ENCODE results near the gene FLNB.
A peak's percentile ranks its signal among the peaks of the same experiment; 100 is the strongest.
"Not testable (repeated sequence)": the region's sequence is repeated elsewhere in the genome, so short reads cannot be mapped to it uniquely, and the experiment has no call there.

FLNB gene

DNA sequence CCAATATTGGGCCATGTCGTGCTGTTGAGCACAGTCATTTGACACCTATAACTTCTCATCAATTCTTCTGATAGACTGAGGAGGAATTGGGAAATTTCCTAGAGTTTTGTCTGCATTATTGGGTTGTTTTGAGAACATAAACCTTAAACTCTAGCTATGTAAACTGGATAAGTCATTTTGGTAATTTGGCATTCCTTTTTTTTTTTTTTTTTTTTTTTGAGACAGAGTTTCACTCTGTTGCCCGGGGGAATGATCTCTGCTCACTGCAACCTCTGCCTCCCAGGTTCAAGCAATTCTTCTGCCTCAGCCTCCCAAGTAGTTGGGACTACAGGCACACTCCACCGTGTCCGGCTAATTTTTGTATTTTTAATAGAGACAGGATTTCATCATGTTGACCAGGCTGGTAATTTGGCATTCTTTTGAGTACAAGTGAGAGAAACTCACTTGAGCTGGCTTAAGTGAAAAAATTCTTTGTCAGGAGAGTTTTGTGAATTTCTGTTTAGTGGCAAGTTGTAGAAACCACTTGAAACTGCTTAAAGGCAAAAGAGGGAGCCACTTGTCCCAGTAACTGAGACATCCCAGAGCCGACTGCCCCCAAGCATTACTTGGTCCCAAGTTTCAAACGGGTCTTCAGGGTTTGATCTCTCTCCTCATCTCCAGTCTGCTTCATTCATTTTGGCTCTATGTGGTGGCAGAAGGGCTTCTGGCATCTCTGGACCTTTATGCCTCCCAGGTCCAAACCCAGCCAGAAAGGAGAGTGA lies 34.9 kb downstream of the FLNB start:
- H3K9me3 Mint-ChIP-seq (ENCODE audit: low read depth), result no peaks in the 10 kb centered on the region
- no peak overlapping the region for H3K27ac Mint-ChIP-seq
- H3K27me3 Mint-ChIP-seq, result no peaks in the 10 kb centered on the region
- H3K4me1 Mint-ChIP-seq (ENCODE audit: low read depth), result peaks cover 64% of the 10 kb centered on the region
- H3K36me3 Mint-ChIP-seq, result peaks cover 8% of the 10 kb centered on the region
- H3K4me3 Mint-ChIP-seq, result no peak overlapping the region

DNA sequence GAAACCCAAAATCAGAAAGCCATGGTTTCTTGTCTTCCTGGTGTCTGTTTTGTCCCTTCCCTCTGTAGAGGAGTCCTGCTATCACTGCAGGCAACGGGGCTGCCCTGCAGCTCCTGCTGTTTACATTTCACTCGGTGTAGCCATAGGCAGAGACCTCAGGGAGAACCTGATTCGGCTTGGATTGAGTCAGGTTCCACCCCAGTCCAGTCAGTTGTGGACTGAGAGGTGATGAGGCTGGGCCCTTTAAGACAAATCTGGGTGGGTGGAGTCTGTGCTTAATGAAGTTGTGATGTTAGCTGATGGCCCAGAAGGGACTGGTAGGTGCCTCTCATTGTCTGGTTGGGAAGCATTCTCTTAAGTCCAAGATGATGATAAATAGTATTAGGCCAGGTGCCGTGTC lies 35.7 kb downstream of the FLNB start:
- Mint-ChIP-seq H3K36me3 (peaks cover 8% of the 10 kb centered on the region), H3K4me3 (no peak overlapping the region), H3K4me1 (ENCODE audit: low read depth) (peaks cover 67% of the 10 kb centered on the region), H3K27me3 (no peaks in the 10 kb centered on the region), H3K27ac (no peak overlapping the region), H3K9me3 (ENCODE audit: low read depth) (no peaks in the 10 kb centered on the region)

DNA sequence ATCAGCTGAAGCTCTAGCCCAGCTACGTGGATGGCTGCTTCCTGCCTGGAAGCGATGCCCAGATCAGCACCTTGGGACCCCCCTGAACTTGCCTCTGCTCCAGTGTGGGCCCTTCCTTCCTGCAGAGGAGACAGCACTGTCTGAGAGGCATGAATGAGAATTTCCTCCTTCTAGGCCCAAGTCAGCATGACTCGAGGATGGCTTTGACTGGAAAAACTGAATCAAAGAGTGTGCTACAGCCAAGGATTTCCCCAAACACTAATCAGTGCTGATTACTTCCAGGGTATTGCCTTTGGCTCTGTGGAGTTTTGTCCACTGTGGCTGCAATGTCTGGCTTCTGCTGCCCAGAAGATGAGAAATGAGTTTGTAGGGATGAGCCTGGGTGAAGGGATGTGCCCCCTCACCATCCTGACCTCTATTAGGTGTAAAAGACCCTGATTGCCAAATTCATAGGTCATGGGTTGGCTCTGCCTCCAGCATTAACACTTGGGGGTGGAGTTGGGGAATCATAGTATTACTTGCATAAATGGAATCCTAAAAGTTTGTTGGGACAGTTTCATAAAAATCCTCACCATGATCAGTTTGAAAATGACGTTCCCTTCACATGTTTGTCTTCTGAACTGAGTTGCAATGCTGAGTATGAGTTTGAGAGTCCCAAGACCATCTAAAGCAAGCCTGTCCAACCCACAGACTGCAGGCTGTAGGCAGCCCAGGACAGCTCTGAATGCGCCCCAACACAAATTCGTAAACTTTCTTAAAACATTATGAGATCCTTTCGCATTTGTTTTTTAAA lies 36.7 kb downstream of the FLNB start:
- Mint-ChIP-seq H3K4me3 (no peak overlapping the region), H3K27ac (peak overlapping the region; percentile 66), H3K4me1 (ENCODE audit: low read depth) (peaks cover 70% of the 10 kb centered on the region), H3K27me3 (no peaks in the 10 kb centered on the region), H3K36me3 (peaks cover 6% of the 10 kb centered on the region), H3K9me3 (ENCODE audit: low read depth) (no peaks in the 10 kb centered on the region)

DNA sequence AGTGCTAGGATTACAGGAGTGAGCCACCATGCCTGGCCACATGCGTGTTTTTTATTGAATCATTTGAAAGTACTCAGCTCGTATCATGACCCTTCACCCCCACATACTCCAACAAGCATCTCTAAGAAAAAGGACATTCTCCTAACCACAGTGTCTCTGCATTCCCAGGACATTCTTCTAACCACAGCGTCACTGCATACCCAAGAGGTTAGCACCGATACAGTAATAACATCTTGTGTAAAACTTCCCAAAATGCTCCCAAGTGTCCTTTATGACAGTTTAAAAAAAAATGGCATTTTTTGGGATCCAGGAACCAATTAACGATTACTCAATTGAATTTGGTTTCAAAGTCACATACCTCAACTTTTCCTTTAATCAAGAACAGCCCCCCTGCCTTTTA lies 39.6 kb downstream of the FLNB start:
- H3K9me3 Mint-ChIP-seq (ENCODE audit: low read depth), result no peaks in the 10 kb centered on the region
- H3K4me3 Mint-ChIP-seq, result no peak overlapping the region
- no peak overlapping the region for H3K27ac Mint-ChIP-seq
- peaks cover 59% of the 10 kb centered on the region for H3K4me1 Mint-ChIP-seq (ENCODE audit: low read depth)
- no peaks in the 10 kb centered on the region for H3K27me3 Mint-ChIP-seq
- H3K36me3 Mint-ChIP-seq, result peaks cover 6% of the 10 kb centered on the region

DNA sequence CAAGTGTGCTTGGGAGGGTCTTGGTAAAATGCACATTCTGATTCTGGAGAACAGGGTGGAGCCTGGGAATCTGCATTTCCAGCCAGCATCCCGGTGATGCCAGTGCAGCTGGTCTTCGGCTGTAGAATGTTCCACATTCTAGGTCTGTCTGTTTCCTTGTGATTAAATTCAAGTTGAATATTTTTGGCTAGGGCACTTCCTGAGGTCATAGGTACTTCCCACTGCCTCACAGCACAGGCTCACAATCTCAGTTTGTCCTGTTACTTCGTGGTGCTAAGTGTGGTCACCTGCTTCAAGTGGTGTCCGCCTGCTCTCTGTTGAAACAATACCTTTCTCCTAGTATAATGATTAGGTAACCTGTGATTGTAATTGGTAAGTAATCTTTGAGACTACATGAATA lies 40.1 kb downstream of the FLNB start:
- H3K9me3 Mint-ChIP-seq (ENCODE audit: low read depth), result no peaks in the 10 kb centered on the region
- H3K27ac Mint-ChIP-seq, result peak overlapping the region; percentile 37
- H3K4me3 Mint-ChIP-seq, result no peak overlapping the region
- H3K27me3 Mint-ChIP-seq, result no peaks in the 10 kb centered on the region
- peaks cover 60% of the 10 kb centered on the region for H3K4me1 Mint-ChIP-seq (ENCODE audit: low read depth)
- H3K36me3 Mint-ChIP-seq, result peaks cover 6% of the 10 kb centered on the region

DNA sequence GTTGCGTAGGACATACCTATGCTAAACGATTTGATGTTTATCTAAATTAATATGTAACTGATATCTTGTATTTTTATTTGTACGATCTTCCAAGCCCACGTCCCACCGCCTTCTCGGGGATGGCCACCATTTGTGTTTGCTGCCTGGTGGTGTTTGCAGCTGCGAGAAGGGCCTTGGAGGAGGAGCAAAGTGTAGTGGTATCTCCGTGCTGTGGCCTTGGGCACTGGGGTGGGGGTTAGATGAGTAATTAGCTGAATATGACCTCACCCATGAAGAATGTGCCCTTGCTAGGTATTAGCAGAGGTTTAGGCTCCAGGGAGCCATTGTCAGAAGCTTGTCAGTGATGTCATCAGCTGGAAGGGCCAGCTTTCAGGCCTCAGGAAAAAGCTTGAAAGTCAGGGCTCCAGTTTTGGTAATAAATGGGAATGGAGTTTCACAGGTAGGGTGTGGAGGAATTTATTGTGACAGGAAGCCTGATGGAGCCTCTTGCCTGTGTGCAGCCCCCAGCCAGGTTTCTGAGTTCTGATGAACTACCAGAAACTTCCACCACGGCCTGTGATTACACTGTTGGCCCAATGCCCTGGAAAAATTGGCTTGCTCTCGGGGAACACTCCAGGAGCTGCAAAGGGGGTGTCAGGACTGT lies 41.0 kb downstream of the FLNB start:
- no peak overlapping the region for H3K27ac Mint-ChIP-seq
- no peak overlapping the region for H3K4me3 Mint-ChIP-seq
- H3K36me3 Mint-ChIP-seq, result peaks cover 7% of the 10 kb centered on the region

DNA sequence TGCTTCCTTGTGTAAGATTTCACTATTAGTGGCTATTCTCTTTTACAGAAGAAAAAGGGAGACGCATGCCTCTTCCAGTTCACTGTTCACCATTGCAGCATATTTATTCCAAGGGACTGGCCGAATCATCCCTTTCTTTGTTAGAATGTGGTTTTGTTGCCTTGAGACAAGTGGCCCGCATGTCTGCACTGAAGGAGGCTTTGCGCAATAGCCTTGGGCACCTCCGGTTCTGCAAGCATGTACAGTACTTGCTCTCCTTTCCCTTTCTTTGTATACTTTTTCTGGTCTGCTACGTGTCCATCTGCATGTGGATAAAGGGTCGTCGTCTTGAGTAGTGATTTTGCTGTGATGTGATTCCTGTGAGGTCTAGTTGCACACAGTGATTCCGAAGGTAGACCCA lies 43.0 kb downstream of the FLNB start:
- Mint-ChIP-seq H3K4me1 (ENCODE audit: low read depth) (peaks cover 47% of the 10 kb centered on the region), H3K27ac (peak overlapping the region; percentile 75)

More for the DNA sequence above, 41.0 kb downstream of the FLNB start:
- peaks cover 54% of the 10 kb centered on the region for H3K4me1 Mint-ChIP-seq (ENCODE audit: low read depth)
- H3K9me3 Mint-ChIP-seq (ENCODE audit: low read depth), result no peaks in the 10 kb centered on the region
- no peaks in the 10 kb centered on the region for H3K27me3 Mint-ChIP-seq

DNA sequence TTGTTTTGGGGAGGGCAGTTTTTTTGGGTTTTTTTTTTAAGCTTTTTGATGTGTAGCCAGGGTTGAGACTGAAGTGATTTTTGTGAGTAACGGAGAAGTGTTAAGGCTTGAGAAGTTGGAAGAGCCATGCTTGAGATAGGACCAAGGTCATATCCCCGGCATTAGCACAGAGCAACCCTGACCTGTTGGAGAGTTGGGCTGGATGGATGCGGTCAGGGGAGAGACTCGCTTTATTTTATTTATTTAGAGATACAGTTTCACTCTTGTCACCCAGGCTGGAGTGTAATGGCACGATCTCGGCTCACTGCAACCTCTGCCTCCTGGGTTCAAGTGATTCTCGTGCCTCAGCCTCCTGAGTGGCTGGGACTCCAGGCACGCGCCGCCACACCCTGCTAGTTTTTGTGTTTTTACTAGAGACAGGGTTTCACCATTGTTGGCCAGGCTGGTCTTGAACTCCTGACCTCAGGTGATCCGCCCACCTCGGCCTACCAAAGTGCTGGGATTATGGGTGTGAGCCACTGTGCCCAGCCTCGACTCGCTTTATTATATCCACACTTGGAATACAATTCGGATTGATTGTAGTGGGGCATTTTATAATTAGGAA lies 43.5 kb downstream of the FLNB start:
- Mint-ChIP-seq H3K4me1 (ENCODE audit: low read depth) (peaks cover 45% of the 10 kb centered on the region), H3K27ac (peak overlapping the region; percentile 75)
- H3K27me3 Mint-ChIP-seq; H3K36me3 Mint-ChIP-seq; H3K9me3 Mint-ChIP-seq (ENCODE audit: low read depth); H3K4me3 Mint-ChIP-seq: not testable (repeated sequence)

More for the DNA sequence above, 43.0 kb downstream of the FLNB start:
- no peaks in the 10 kb centered on the region for H3K27me3 Mint-ChIP-seq
- no peaks in the 10 kb centered on the region for H3K9me3 Mint-ChIP-seq (ENCODE audit: low read depth)
- no peak overlapping the region for H3K4me3 Mint-ChIP-seq
- H3K36me3 Mint-ChIP-seq, result peaks cover 7% of the 10 kb centered on the region

DNA sequence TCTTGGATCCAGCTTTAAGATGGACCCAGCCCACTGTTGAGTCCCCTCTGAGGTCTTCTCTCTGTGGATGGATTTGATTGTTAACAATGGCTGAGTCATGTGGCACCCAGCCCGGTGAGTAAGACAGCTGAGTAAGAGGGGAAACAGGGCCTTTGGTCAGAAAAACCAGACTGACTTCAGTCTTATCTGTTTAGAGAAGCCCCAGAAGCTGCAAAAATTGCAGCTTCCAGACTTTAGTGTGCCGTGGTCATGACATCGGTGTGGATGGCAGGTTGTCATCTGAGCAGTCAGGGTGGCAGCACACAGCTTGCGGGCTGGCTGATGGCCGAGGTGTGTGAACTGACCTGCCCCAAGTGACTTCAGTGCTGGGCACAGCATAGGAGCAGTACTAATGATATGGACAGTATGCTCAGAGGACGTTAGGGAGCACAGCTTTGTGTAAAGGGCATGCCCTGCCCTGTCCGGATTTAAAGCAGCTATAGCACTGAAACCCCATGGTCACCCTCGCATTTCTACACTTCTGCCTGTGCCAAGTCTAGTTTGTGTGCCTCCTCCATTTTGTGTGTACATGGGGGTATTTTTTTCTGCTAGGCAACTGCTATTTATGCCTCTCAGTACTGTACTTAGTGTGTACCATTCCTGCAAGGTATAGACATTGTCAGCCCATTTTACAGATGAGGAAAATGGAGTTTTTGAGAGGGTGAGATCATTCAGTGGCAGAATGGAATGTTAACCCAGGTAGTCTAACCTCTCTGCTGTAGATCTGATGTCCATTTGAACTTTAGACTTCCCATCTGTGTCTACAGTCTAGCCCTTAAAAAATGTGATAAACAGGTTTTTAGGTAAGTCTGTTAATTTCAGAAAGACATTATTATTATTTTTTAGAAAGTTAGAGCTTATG lies 44.4 kb downstream of the FLNB start:
- Mint-ChIP-seq H3K4me3 (no peak overlapping the region), H3K27me3 (no peaks in the 10 kb centered on the region), H3K27ac (peak overlapping the region; percentile 22), H3K36me3 (peaks cover 4% of the 10 kb centered on the region), H3K9me3 (ENCODE audit: low read depth) (no peaks in the 10 kb centered on the region), H3K4me1 (ENCODE audit: low read depth) (peaks cover 45% of the 10 kb centered on the region)

DNA sequence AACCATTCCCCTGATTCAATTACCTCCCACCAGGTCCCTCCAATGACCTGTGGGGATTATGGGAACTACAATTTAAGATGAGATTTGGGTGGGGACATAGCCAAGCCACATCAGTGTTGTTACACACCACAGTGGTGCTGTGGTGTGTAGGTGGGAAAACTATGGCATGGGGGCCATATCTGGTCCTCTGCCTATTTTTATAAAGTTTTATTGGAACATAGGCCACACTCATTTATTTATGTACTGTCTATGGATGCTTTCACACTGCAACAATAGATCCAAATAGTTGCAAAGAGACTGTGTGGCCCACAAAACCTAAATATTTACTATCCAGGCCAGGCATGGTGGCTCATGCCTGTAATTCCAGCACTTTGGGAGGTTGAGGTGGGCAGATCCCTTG lies 46.4 kb downstream of the FLNB start:
- Mint-ChIP-seq H3K4me3 (no peak overlapping the region), H3K27me3 (no peaks in the 10 kb centered on the region), H3K36me3 (peaks cover 5% of the 10 kb centered on the region), H3K9me3 (ENCODE audit: low read depth) (no peaks in the 10 kb centered on the region), H3K27ac (no peak overlapping the region), H3K4me1 (ENCODE audit: low read depth) (peaks cover 38% of the 10 kb centered on the region)

DNA sequence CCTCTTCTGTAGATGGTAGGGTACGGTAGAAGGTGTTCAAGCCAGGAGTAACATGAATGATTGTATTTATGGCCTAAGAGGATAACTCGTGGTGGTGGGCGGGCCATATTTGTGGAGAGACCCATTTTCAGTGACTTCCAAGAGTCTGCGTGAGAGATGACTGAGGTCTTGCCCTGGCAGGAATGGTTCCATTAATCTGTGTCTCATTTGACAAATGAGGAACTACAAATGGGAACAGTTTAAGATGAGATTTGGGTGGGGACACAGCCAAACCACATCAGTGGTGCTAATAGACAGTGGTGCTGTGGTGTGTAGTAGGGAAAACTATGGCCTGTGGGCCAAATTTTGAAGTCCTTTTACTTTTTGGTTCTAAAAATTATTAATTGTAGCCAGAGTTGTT lies 47.1 kb downstream of the FLNB start:
- H3K36me3 Mint-ChIP-seq, result peaks cover 5% of the 10 kb centered on the region
- peaks cover 41% of the 10 kb centered on the region for H3K4me1 Mint-ChIP-seq (ENCODE audit: low read depth)

DNA sequence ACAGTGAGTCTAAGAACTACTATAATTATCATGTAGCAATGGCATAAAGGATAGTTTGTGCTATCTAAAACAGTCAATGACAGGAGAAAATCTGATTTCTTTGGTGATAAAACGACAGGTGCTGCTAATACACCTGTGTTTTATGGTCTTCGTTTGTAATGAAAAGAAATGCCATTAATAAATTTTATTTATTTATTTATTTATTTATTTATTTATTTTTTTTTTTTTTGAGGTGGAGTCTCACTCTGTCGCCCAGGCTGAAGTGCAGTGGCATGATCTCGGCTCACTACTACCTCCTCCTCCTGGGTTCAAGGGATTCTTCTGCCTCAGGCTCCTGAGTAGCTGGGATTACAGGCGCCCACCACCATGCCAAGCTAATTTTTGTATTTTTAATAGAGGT lies 47.7 kb downstream of the FLNB start:
- H3K4me1 Mint-ChIP-seq (ENCODE audit: low read depth), result peaks cover 43% of the 10 kb centered on the region
- not testable (repeated sequence) for H3K36me3 Mint-ChIP-seq; H3K27ac Mint-ChIP-seq; H3K4me3 Mint-ChIP-seq; H3K9me3 Mint-ChIP-seq (ENCODE audit: low read depth); H3K27me3 Mint-ChIP-seq

More for the DNA sequence above, 47.1 kb downstream of the FLNB start:
- Mint-ChIP-seq H3K4me3 (no peak overlapping the region), H3K27me3 (no peaks in the 10 kb centered on the region), H3K27ac (no peak overlapping the region), H3K9me3 (ENCODE audit: low read depth) (no peaks in the 10 kb centered on the region)

DNA sequence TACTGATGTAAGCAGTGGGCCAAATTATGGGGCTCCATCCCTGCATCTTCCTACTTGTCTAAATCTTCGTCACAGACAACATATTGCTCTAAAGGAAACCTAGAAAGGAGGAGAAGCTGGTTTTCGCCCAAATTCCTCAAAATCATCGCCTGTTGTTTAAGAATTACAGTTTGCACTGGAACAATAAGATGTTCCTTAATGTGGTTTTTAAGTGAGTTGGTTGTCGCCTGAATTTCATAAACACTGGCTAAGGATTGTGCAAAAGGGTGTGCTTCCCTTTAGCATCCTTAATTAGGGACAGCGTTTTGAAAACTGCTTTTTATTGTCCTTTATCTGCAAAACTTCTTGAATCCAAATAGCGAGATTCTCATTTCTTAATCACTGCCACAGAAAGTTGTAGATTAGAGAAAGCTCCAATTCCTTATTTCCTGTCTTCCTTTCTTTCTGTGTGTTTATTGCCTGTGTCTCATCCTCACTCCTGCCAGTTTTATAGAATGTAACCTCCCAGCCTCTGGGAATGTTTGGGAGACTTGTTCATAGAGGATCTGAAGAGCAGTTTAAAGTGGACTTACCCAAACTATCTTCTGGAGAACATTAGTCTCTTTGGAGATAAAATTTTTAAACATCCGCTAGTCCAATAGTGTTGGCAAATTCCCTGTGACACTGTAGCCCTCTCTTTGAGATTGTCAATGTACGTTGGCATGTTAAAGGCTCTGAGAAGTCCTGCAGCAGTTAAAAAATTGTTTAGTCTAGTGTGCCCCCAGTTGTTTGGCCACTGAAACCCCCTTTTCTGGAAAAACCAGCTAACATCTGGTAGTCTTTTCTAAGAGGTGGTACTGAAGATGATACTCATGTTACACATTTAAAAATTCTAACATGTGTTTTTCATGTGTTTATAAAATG lies 50.4 kb downstream of the FLNB start:
- Mint-ChIP-seq H3K4me3 (no peak overlapping the region), H3K9me3 (ENCODE audit: low read depth) (no peaks in the 10 kb centered on the region), H3K4me1 (ENCODE audit: low read depth) (peaks cover 45% of the 10 kb centered on the region), H3K36me3 (peaks cover 8% of the 10 kb centered on the region), H3K27ac (no peak overlapping the region), H3K27me3 (no peaks in the 10 kb centered on the region)

Measured in activated naive CD8-positive, alpha-beta T cell (primary cell).